HUES64 (cell line): ENCODE results near the gene CWC22.

Experiments used
- H3K27ac ChIP-seq: 2 replicates; pipeline ENCODE4 v1.7.0; 2013; ENCODE audit warnings: low read depth, low read length, inconsistent platforms
- H3K27me3 ChIP-seq: 2 replicates; pipeline ENCODE4 v1.6.1; 2013; ENCODE audit warnings: mild to moderate bottlenecking, low read length; ENCODE audit not compliant: insufficient read depth
- H3K36me3 ChIP-seq: 2 replicates; pipeline ENCODE4 v1.6.1; 2013; ENCODE audit warnings: mild to moderate bottlenecking, low read length; ENCODE audit not compliant: insufficient read depth
- H3K4me1 ChIP-seq: 2 replicates; pipeline ENCODE4 v1.6.1; 2013; ENCODE audit warnings: mild to moderate bottlenecking, low read length, moderate library complexity; ENCODE audit not compliant: insufficient read depth
- H3K4me3 ChIP-seq: 2 replicates; pipeline ENCODE4 v1.5.1; 2013; ENCODE audit warnings: mild to moderate bottlenecking, low read length, moderate library complexity
- H3K9ac ChIP-seq: 2 replicates; pipeline ENCODE4 v1.6.1; 2013; ENCODE audit warnings: mild to moderate bottlenecking, low read depth, low read length
- H3K9me3 ChIP-seq: 2 replicates; pipeline ENCODE4 v1.6.1; 2013; ENCODE audit warnings: low read depth, low read length; ENCODE audit not compliant: insufficient read depth
- WGBS: fragments of 150-250, 120-280 bp; methylation state at CpG from one replicate; pipeline ENCODE4 v1.1.7; 2013; ENCODE audit warnings: missing lambda C conversion rate; 5-methylcytosine and 5-hydroxymethylcytosine counted together

The CWC22 gene

DNA sequence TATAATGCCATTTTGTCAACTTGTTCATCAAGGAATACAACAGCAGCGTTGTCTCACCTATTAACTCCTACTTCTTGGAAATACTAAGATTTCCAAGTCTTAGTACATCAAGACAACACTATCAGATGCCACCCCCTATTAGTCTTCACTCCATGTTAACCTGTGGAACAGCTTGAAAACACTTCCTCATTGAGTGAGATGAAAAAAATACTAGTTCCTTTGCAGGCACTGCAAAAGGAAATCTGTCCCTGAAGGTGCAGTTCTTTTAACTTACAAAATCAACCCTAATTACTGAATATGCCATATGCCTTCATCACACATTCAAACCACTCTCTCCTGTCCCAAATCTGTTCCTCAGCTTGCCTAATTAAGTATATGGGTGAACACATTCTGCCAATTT, 4.0 kb downstream of the CWC22 start:
- Histone ChIP-seq H3K27ac (no peak overlapping the region), H3K4me1 (peaks cover 13% of the 10 kb centered on the region), H3K9me3 (no peaks in the 10 kb centered on the region), H3K9ac (no peak overlapping the region), H3K27me3 (no peaks in the 10 kb centered on the region), H3K36me3 (peaks cover 4% of the 10 kb centered on the region; the same call in 1 of the 2 replicates), H3K4me3 (no peak overlapping the region)
- WGBS, result 95% methylated on average over 1 of the region's 1 CpG

DNA sequence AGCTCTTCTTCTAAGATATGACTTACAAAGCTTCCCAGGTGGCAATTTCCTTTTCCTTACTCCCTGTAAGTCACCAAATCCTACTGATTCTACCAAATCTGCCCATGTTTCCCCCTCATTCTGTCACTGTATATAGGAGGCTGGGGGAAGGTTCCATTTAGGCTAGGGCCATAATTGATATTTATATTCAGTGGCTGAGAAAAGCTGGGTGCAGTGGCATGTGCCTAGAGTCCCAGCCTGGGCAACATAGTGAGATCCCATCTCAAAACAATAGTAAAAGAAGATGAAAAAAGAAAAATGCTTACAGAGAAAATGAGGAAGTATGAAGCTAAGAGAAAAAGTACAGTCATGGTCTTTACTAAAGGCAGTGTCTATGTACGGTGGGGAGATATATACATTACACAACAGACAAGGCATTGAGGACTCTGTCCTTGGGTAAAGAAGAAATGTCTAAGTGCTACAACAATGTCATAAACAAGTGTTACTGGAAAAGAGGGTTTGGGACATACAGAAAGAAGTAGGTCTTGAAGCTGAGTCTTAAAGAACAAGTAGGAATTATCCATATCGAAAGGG, 4.8 kb downstream of the CWC22 start:
- no peak overlapping the region for H3K27ac ChIP-seq
- H3K27me3 ChIP-seq, result no peaks in the 10 kb centered on the region
- H3K4me3 ChIP-seq, result no peak overlapping the region
- H3K9ac ChIP-seq, result no peak overlapping the region
- peaks cover 4% of the 10 kb centered on the region; the same call in 1 of the 2 replicates for H3K36me3 ChIP-seq
- 98% methylated on average over 2 of the region's 2 CpGs for WGBS
- H3K4me1 ChIP-seq, result peaks cover 18% of the 10 kb centered on the region
- H3K9me3 ChIP-seq, result no peaks in the 10 kb centered on the region

DNA sequence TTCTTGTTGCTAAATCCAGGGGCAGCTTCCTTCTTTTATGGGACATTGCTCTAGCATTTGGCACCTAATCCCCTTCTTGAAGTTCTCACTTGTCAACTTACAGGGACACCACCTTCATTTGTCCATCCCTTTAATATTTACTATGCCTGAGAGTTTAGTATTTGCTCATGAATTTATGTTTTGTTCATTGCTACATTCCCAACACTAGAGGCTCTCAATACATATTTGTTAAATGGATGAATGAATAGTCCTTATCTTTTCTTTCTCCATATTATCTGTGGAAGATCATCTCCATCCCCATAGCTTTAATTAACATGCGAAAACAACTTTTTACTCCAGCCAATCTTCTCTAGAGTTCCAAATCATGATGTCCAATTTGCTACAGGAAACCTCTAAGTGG, 5.4 kb downstream of the CWC22 start:
- 93% methylated on average over 1 of the region's 1 CpG for WGBS

DNA sequence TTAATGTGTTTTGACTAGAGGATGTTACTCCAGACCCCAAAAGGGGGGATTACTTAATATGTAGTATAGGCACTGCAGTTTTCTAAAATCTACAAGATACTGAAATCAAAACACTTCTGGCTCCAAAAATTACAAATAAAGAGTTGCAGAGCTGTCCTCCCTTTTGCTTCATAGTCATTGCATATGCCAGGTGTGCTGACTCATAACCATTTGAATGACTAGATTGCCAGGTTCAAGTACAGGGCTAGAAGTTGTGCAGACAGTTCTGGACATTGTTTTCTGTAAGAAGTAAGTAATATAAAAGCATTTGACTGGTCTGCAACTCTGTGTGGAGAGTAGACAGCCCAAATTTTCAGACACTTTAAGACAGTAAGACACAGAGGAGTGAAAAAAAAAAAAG, 6.7 kb downstream of the CWC22 start:
- H3K27me3 ChIP-seq, result no peaks in the 10 kb centered on the region
- H3K36me3 ChIP-seq, result peaks cover 4% of the 10 kb centered on the region; the same call in 1 of the 2 replicates

More for the DNA sequence above, 5.4 kb downstream of the CWC22 start:
- Histone ChIP-seq H3K36me3 (peaks cover 4% of the 10 kb centered on the region; the same call in 1 of the 2 replicates), H3K27ac (no peak overlapping the region), H3K4me1 (peaks cover 18% of the 10 kb centered on the region), H3K27me3 (no peaks in the 10 kb centered on the region), H3K4me3 (no peak overlapping the region), H3K9me3 (no peaks in the 10 kb centered on the region), H3K9ac (no peak overlapping the region)

GRCh38 chr2:179999000-179999399, 8.1 kb downstream of the CWC22 start:
- Histone ChIP-seq H3K4me1 (peaks cover 10% of the 10 kb centered on the region; the same call in 1 of the 2 replicates), H3K9me3 (no peaks in the 10 kb centered on the region), H3K36me3 (peaks cover 4% of the 10 kb centered on the region; the same call in 1 of the 2 replicates), H3K9ac (no peak overlapping the region), H3K27ac (no peak overlapping the region), H3K4me3 (no peak overlapping the region), H3K27me3 (no peaks in the 10 kb centered on the region)
- 93% methylated on average over 2 of the region's 4 CpGs for WGBS

More for the DNA sequence above, 6.7 kb downstream of the CWC22 start:
- Histone ChIP-seq H3K27ac (no peak overlapping the region), H3K4me1 (peaks cover 13% of the 10 kb centered on the region), H3K4me3 (no peak overlapping the region), H3K9me3 (no peaks in the 10 kb centered on the region), H3K9ac (no peak overlapping the region; the same call in 1 of the 2 replicates)

GRCh38 chr2:179995741-179996515, 11.2 kb downstream of the CWC22 start:
- peaks cover 8% of the 10 kb centered on the region; the same call in 1 of the 2 replicates for H3K4me1 ChIP-seq
- no peak overlapping the region for H3K4me3 ChIP-seq
- no peaks in the 10 kb centered on the region for H3K27me3 ChIP-seq
- WGBS, result 89% methylated on average over 2 of the region's 4 CpGs
- H3K9ac ChIP-seq, result no peak overlapping the region
- H3K9me3 ChIP-seq, result no peaks in the 10 kb centered on the region
- H3K36me3 ChIP-seq, result peaks cover 27% of the 10 kb centered on the region
- no peak overlapping the region for H3K27ac ChIP-seq

- Histone ChIP-seq H3K4me3 (no peak overlapping the region), H3K9ac (no peak overlapping the region), H3K27me3 (no peaks in the 10 kb centered on the region), H3K9me3 (no peaks in the 10 kb centered on the region), H3K27ac (no peak overlapping the region; the same call in 1 of the 2 replicates), H3K4me1 (peaks cover 12% of the 10 kb centered on the region), H3K36me3 (peaks cover 58% of the 10 kb centered on the region)
- WGBS, result 87% methylated on average over 4 of the region's 4 CpGs
Observed at GRCh38 chr2:179991344-179991743, 15.8 kb downstream of the CWC22 start.

- H3K36me3 ChIP-seq, result peaks cover 64% of the 10 kb centered on the region
- no peak overlapping the region for H3K27ac ChIP-seq
- no peaks in the 10 kb centered on the region for H3K27me3 ChIP-seq
- WGBS, result 78% methylated on average over 5 of the region's 5 CpGs
- H3K9ac ChIP-seq, result no peak overlapping the region
- no peak overlapping the region for H3K4me3 ChIP-seq
- H3K9me3 ChIP-seq, result no peaks in the 10 kb centered on the region
- peaks cover 12% of the 10 kb centered on the region for H3K4me1 ChIP-seq
Observed at GRCh38 chr2:179990676-179991317, 16.3 kb downstream of the CWC22 start.

GRCh38 chr2:179987916-179988315, 19.2 kb downstream of the CWC22 start:
- 73% methylated on average over 1 of the region's 1 CpG for whole genome bisulfite sequencing
- Histone ChIP-seq H3K27ac (no peak overlapping the region), H3K27me3 (no peaks in the 10 kb centered on the region), H3K36me3 (peaks cover 88% of the 10 kb centered on the region), H3K9ac (no peak overlapping the region), H3K9me3 (no peaks in the 10 kb centered on the region), H3K4me3 (no peak overlapping the region), H3K4me1 (peaks cover 12% of the 10 kb centered on the region)

DNA sequence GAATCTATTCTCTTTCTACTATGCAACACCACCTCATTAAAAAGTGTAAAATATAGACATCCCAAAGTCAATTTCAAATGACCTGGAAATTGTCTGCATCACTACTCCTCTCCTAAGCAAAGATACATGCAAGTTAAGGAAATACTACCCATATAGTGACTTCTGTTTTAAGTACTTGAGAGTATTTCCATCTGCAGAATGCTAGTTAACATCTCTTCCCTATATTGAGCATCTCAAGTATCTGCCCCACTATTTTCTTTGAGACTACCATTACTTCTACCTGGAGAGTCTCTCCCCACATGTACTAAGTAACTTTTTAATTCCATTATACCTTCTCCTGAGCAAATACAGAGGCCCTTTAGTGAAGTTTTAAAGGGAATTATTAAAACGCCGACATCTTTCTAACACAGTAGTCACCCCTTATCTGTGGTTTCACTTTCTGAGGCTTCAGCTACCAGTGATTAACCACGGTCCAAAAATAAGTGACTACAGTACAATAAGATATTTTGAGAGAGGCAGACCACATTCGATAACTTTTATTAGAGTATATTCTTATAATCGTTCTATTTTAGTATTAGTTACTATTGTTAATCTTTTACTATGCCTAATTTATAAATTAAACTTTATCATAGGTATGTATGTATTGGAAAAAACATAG, 21.8 kb downstream of the CWC22 start:
- Histone ChIP-seq H3K27me3 (no peaks in the 10 kb centered on the region), H3K9me3 (no peaks in the 10 kb centered on the region), H3K4me1 (peaks cover 12% of the 10 kb centered on the region), H3K27ac (no peak overlapping the region), H3K4me3 (no peak overlapping the region), H3K36me3 (peaks cover 89% of the 10 kb centered on the region), H3K9ac (no peak overlapping the region)
- 100% methylated on average over 3 of the region's 5 CpGs for WGBS
